Cardiac muscle cell (in vitro differentiated cells and primary cell): ENCODE results near the gene MEGF6. TPM values are rescaled to one million over a fixed set of nuclear protein-coding genes. Genes with fewer than 3 reads are reported as not detected.

Experiments
- DNase-seq, 2 donors: peaks; one replicate each; pipeline versions ENCODE4 v3.0.0 to v3.0.0-alpha.2; 2010 to 2017; ENCODE audit warnings: low read depth in 1 of 2, low spot score in 1 of 2
- H3K27ac ChIP-seq: fragments of 200-600 bp; sonication (generic); 2 replicates; pipeline ENCODE4 v1.5.1; 2016
- H3K27me3 ChIP-seq: fragments of 200-600 bp; sonication (generic); 2 replicates; pipeline ENCODE4 v1.6.0; 2016; ENCODE audit warnings: control low read depth
- H3K36me3 ChIP-seq: fragments of 200-600 bp; sonication (generic); 2 replicates; pipeline ENCODE4 v1.5.1; 2016; ENCODE audit warnings: control low read depth
- H3K4me1 ChIP-seq: fragments of 200-600 bp; sonication (generic); 2 replicates; pipeline ENCODE4 v1.8.1; 2017; ENCODE audit warnings: low read depth, mild to moderate bottlenecking, mixed run types
- H3K4me3 ChIP-seq: fragments of 200-600 bp; sonication (generic); 2 replicates; pipeline ENCODE4 v1.5.1; 2016; ENCODE audit warnings: mild to moderate bottlenecking
- H3K9me3 ChIP-seq: fragments of 200-600 bp; sonication (generic); 2 replicates; pipeline ENCODE4 v1.5.1; 2017; ENCODE audit warnings: low read depth, mild to moderate bottlenecking, control low read depth
- polyA plus RNA-seq: library from polyadenylated mRNA; unstranded; fragments of >200 nt; fragmentation: Nextera tagmentation; extraction: Ambion mirVana; gene quantifications from 2 replicates; pipeline ENCODE4 v1.2.1, GENCODE V29; 2016
- total RNA-seq: library from RNA; depleted of rRNA; stranded (reverse); fragments of >200 nt; gene quantifications from 2 replicates; pipeline ENCODE4 v1.2.3, GENCODE V29; 2016
- TF ChIP-seq, protein P1 (sequence below): IDR thresholded peaks from 2 replicates; pipeline ENCODE4 v1.5.1; 2012; ENCODE audit warnings: low read depth, mild to moderate bottlenecking, low read length

Gene MEGF6
- total and polyA plus RNA-seq, 2 experiments from 2014 or later, result 11.1 to 31.7 TPM

DNA sequence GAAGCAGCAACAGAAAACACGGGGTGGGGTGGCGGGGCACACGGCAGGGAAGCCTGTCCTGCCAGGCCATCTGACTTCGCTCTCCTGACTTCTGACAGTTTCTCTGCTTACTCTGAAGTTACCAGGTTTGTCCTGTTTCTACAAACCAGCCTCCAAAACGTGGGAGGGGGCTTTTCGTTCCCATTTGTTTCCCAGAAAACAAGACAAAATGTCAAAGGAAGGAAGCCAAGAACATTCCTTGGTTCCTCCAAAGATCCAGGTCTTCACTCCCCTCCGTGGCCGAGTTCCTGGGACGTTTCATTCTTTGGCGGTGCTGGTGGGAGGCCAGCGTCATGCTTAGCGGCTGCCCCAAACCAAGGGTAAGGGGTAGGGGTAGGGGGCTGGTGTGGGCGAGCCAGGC lies 49.6 kb downstream of the MEGF6 start:
- no peak for DNase-seq
- Histone ChIP-seq H3K4me1 (no peaks in the 10 kb centered on the region), H3K27me3 (no peaks in the 10 kb centered on the region), H3K27ac (no peak overlapping the region), H3K36me3 (no peaks in the 10 kb centered on the region), H3K9me3 (no peaks in the 10 kb centered on the region), H3K4me3 (no peak overlapping the region)
- TF ChIP-seq, protein P1, sequence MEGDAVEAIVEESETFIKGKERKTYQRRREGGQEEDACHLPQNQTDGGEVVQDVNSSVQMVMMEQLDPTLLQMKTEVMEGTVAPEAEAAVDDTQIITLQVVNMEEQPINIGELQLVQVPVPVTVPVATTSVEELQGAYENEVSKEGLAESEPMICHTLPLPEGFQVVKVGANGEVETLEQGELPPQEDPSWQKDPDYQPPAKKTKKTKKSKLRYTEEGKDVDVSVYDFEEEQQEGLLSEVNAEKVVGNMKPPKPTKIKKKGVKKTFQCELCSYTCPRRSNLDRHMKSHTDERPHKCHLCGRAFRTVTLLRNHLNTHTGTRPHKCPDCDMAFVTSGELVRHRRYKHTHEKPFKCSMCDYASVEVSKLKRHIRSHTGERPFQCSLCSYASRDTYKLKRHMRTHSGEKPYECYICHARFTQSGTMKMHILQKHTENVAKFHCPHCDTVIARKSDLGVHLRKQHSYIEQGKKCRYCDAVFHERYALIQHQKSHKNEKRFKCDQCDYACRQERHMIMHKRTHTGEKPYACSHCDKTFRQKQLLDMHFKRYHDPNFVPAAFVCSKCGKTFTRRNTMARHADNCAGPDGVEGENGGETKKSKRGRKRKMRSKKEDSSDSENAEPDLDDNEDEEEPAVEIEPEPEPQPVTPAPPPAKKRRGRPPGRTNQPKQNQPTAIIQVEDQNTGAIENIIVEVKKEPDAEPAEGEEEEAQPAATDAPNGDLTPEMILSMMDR, result no peak

DNA sequence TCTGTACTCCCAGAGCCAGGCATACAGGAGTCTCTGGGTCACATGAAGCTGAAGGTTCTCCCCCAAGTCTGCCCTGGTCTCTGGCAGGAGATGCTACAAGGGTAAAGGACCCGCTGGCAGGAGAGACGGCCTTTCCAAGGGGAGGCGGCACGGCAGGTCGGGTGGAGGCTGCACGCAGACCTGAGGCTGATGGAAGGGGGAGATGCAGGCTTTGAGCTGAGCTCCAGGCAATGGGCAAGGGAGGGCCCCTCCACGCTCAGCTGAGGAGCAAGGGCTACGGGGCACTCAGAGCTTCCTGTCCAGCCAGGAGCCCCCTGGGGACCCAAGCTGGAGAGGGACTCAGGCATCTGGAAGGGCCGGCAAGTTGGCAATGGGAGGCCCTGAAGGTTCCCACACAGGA lies 50.3 kb downstream of the MEGF6 start:
- no peaks in the 10 kb centered on the region for H3K27me3 ChIP-seq

DNA sequence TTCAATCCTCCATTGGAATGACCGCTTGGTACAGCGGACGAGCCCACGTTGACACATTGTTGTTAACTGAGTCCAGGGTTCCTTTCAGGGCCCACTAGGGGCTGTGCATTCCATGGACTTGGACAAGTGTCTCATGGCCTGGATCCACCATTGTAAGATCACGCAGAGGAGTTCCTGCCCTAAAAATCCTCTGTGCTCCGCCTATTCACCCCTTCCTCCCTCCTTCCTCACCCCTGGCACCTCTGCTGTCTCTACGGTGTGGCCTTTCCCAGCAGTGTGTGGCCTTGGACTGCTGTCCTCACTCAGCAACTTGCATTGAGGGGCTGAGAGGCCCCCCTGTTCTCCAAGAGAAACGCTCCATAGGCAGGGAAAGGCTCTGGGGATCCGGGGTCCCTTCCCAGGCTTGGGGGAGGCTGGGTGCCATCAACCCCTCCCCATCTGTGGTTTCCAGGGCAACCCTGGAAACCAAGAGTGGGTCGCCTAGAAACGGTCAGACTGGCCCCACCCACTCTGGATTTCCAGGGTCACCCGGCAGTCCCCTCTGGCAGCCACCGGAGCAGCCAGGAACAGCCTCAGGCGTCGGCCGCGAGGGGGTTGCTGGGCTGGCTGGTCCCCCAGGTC lies 50.9 kb downstream of the MEGF6 start:
- H3K27me3 ChIP-seq, result no peaks in the 10 kb centered on the region
- H3K4me1 ChIP-seq, result no peaks in the 10 kb centered on the region
- no peak overlapping the region for H3K27ac ChIP-seq
- H3K9me3 ChIP-seq, result no peaks in the 10 kb centered on the region
- H3K4me3 ChIP-seq, result no peak overlapping the region
- no peak for DNase-seq
- TF ChIP-seq, protein P1, result no peak
- H3K36me3 ChIP-seq, result no peaks in the 10 kb centered on the region

More for the DNA sequence above, 50.3 kb downstream of the MEGF6 start:
- no peak for DNase-seq
- H3K9me3 ChIP-seq, result no peaks in the 10 kb centered on the region
- H3K4me1 ChIP-seq, result no peaks in the 10 kb centered on the region
- H3K4me3 ChIP-seq, result no peak overlapping the region
- no peaks in the 10 kb centered on the region for H3K36me3 ChIP-seq
- no peak overlapping the region for H3K27ac ChIP-seq
- TF ChIP-seq, protein P1, result no peak

DNA sequence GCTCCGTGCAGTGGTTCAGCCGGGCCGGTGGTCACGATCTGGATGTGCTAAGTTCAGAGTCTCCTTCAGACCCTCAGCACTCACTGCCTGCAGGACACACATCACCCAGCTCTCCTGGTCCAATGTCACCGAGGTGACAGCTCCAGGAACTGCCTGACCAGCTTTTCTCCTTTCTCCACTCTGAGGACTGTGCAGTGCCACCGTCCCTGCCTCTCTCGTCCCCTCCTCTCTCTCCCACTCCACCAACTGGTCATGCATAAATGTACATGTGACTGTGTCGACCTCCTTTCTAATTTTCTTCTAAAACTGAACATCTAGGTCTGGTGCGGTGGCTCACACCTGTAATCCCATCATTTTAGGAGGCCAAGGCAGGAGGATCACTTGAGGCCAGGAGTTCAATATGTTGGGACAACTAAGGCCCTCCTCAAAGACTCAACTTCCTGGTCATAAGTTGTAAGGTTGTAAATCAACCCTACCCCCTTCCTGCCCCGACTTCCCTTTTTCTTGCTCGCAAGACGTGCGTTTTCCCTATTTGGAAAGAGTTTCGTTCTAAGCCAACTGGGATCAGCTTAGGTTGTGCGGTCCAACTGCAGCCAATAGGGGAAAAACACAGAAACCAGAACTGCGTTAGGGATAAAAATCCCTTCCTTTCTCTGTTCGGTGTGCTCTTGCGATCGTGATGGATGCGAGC lies 53.1 kb downstream of the MEGF6 start:
- Histone ChIP-seq H3K27me3 (no peaks in the 10 kb centered on the region), H3K36me3 (no peaks in the 10 kb centered on the region), H3K4me1 (peaks cover 4% of the 10 kb centered on the region), H3K4me3 (no peak overlapping the region), H3K9me3 (no peaks in the 10 kb centered on the region), H3K27ac (no peak overlapping the region)
- DNase-seq, result no peak
- TF ChIP-seq, protein P1, result no peak

DNA sequence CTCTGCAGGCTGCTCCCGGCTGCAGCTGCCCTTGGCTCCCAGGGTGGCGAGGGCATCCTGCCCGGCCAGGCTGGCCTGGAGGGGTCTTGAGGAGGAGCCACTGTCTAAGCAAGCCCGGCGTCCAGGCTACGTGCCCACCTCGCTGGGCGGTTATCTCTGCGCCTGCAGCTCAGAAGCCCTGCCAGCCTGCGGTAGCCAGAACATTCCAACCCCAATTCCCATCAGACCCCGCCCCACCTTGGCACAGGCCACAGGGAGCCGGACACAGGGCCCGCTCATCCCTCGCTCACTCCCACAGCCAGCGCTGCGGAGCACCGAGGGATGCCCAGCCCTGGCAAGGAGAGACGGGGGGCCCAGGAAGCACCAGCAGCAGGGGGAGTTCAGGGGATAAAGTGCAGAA lies 53.9 kb downstream of the MEGF6 start:
- H3K4me1 ChIP-seq, result peaks cover 5% of the 10 kb centered on the region

More for the DNA sequence above, 53.9 kb downstream of the MEGF6 start:
- Histone ChIP-seq H3K4me3 (no peak overlapping the region), H3K27ac (no peak overlapping the region), H3K9me3 (no peaks in the 10 kb centered on the region), H3K27me3 (no peaks in the 10 kb centered on the region), H3K36me3 (no peaks in the 10 kb centered on the region)
- TF ChIP-seq, protein P1, result no peak
- DNase-seq, result no peak
